PFSK-1 (cell line): ENCODE measurements around the gene FAF2.

Experiments used
- FOXP2 ChIP-seq: optimal IDR thresholded peaks from 2 replicates; pipeline ENCODE3; 2011; ENCODE audit warnings: borderline replicate concordance, control low read depth, inconsistent platforms; ENCODE audit not compliant: insufficient read depth; ENCODE audit errors: extremely low read length, extremely low read depth
- POLR2AphosphoS5 ChIP-seq: IDR thresholded peaks from 2 replicates; pipeline ENCODE4 v1.6.1; 2012; ENCODE audit warnings: low read depth, mild to moderate bottlenecking, control low read depth, low read length, moderate library complexity
- SIN3A ChIP-seq: IDR thresholded peaks from 2 replicates; pipeline ENCODE4 v1.6.1; 2012; ENCODE audit warnings: mild to moderate bottlenecking, low read length, moderate library complexity, borderline replicate concordance; ENCODE audit not compliant: insufficient read depth
- TAF1 ChIP-seq: IDR thresholded peaks from 2 replicates; pipeline ENCODE4 v1.6.1; 2012; ENCODE audit warnings: low read length, control low read depth, borderline replicate concordance; ENCODE audit not compliant: insufficient read depth
- TF ChIP-seq, protein P1 (sequence below), 2 experiments: IDR thresholded peaks; 2 replicates each; pipeline versions ENCODE4 v1.6.1 to v1.8.0; 2011 to 2012; ENCODE audit warnings: low read depth in 2 of 2, low read length in 2 of 2, control low read depth in 1 of 2, inconsistent platforms in 1 of 2, mild to moderate bottlenecking in 1 of 2, moderate library complexity in 1 of 2; ENCODE audit not compliant: insufficient read depth in 1 of 2

FAF2 gene

GRCh38 chr5:176532795-176533194 is 84.6 kb downstream of the FAF2 start:
- no peak for TF ChIP-seq FOXP2
- TF ChIP-seq, protein P1, sequence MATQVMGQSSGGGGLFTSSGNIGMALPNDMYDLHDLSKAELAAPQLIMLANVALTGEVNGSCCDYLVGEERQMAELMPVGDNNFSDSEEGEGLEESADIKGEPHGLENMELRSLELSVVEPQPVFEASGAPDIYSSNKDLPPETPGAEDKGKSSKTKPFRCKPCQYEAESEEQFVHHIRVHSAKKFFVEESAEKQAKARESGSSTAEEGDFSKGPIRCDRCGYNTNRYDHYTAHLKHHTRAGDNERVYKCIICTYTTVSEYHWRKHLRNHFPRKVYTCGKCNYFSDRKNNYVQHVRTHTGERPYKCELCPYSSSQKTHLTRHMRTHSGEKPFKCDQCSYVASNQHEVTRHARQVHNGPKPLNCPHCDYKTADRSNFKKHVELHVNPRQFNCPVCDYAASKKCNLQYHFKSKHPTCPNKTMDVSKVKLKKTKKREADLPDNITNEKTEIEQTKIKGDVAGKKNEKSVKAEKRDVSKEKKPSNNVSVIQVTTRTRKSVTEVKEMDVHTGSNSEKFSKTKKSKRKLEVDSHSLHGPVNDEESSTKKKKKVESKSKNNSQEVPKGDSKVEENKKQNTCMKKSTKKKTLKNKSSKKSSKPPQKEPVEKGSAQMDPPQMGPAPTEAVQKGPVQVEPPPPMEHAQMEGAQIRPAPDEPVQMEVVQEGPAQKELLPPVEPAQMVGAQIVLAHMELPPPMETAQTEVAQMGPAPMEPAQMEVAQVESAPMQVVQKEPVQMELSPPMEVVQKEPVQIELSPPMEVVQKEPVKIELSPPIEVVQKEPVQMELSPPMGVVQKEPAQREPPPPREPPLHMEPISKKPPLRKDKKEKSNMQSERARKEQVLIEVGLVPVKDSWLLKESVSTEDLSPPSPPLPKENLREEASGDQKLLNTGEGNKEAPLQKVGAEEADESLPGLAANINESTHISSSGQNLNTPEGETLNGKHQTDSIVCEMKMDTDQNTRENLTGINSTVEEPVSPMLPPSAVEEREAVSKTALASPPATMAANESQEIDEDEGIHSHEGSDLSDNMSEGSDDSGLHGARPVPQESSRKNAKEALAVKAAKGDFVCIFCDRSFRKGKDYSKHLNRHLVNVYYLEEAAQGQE (IDR thresholded peaks at IDR 0.05; ENCODE audit: insufficient read depth in 1 of 2, low read depth in 2 of 2, low read length in 2 of 2), result no peak
- TF ChIP-seq SIN3A, result no peak
- no peak for TF ChIP-seq TAF1
- TF ChIP-seq POLR2AphosphoS5, result no peak

GRCh38 chr5:176533390-176533789 is 85.2 kb downstream of the FAF2 start:
- TF ChIP-seq SIN3A (no peak), POLR2AphosphoS5 (no peak; the same call in 1 of the 2 replicates), FOXP2 (no peak), TAF1 (no peak)
- TF ChIP-seq, protein P1 (IDR thresholded peaks at IDR 0.05; ENCODE audit: insufficient read depth in 1 of 2, low read depth in 2 of 2, low read length in 2 of 2), result no peak

GRCh38 chr5:176533894-176534611 is 85.9 kb downstream of the FAF2 start:
- no peak for TF ChIP-seq POLR2AphosphoS5
- no peak for TF ChIP-seq SIN3A
- TF ChIP-seq FOXP2, result no peak
- TF ChIP-seq, protein P1 (IDR thresholded peaks at IDR 0.05; ENCODE audit: insufficient read depth in 1 of 2, low read depth in 2 of 2, low read length in 2 of 2), result no peak
- no peak for TF ChIP-seq TAF1

- TF ChIP-seq POLR2AphosphoS5 (no peak), TAF1 (no peak), SIN3A (no peak), FOXP2 (no peak)
- TF ChIP-seq, protein P1 (IDR thresholded peaks at IDR 0.05; ENCODE audit: insufficient read depth in 1 of 2, low read depth in 2 of 2, low read length in 2 of 2), result no peak
These were observed 86.5 kb downstream of the FAF2 start for GRCh38 chr5:176534640-176535039.

DNA sequence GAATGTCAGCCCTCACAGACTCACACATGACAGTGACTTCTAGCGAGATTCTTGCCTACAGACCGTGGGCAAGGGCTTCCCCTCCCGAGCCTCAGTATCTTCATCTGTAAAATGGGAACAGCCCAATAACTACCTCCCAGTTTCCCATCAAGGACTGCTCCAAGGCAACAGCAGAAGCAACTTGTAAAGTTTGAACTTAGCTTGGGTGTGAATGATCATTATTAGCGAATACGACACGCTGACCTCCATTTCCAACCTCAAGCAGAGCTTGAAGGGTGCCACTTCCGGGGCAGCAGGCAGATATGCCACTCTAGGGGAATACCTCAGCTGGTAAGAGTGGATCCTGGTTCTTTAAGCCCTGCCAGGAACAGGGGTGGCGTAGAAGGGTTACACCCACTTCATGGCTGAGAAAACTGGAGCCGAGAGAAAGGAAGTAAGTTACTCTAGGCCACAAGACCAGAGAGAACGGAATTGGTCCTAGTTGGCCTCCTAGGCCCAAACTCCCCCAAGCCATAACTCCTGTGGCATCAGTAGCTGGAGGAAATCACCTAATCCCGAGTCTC is 87.0 kb downstream of the FAF2 start:
- TF ChIP-seq TAF1 (no peak), FOXP2 (no peak), SIN3A (no peak), POLR2AphosphoS5 (no peak)
- TF ChIP-seq, protein P1 (IDR thresholded peaks at IDR 0.05; ENCODE audit: insufficient read depth in 1 of 2, low read depth in 2 of 2, low read length in 2 of 2), result no peak
